CD4-positive, alpha-beta T cell treated with Interleukin-10 for 1 hour (primary cell): ENCODE data around the gene ZDHHC24.

ENCODE experiments used
- DNase-seq: peaks from one replicate; pipeline ENCODE4 v3.0.0-alpha.2; 2020

The ZDHHC24 gene

GRCh38 chr11:66493130-66493529 is 52.7 kb downstream of the ZDHHC24 start:
- no peak for DNase-seq

GRCh38 chr11:66492161-66492865 is 53.5 kb downstream of the ZDHHC24 start:
- no peak for DNase-seq

- DNase-seq: no peak
Observed at GRCh38 chr11:66491315-66491935, 54.4 kb downstream of the ZDHHC24 start.

DNA sequence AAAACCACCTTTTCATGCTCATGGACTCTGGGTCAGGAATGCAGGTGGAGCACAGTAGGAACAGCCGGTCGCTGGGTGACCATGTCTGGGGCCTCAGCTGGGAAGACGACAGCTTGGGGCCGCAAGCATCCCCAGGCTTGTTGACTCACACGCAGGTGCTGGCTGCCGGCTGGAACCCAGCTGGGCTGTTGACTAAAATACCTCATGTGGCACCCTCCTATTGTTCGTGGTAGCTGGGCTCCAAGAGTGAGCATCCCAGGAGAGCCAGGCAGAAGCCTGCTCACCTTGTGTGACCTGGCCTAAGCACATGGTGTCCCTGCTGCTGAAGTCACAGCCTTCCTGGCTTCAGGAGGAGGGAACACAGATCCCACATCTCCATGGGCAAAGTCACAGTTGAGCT is 56.2 kb downstream of the ZDHHC24 start:
- no peak for DNase-seq

- DNase-seq: no peak
Observed at GRCh38 chr11:66488957-66489356, 56.9 kb downstream of the ZDHHC24 start.

DNA sequence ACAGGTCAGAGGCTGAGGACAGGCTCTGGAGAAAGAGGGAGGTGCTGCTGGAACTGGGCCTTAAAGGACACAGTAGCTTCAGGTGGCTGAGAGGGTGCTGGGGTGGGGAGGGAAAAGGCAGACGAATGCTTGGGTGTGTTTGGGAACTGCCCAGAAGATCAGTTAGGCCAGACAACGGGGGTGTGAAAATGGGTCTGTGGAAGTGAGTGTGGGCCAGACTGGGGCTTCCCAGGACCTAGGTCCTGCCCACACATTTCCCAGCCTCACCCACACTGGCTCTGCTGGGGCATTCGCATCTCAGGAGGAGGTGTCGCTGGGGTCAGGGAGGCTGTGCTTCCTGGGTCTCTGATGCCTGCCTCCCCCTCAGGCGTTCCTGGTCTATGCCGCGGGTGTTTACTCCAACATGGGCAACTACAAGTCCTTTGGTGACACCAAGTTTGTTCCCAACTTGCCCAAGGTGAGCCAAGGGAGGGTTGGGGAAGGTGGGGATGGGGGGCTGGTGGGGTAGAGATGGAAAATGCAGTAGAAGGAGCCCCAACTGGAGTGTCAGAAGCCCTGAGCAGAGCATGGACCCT is 61.0 kb downstream of the ZDHHC24 start:
- no peak for DNase-seq

DNA sequence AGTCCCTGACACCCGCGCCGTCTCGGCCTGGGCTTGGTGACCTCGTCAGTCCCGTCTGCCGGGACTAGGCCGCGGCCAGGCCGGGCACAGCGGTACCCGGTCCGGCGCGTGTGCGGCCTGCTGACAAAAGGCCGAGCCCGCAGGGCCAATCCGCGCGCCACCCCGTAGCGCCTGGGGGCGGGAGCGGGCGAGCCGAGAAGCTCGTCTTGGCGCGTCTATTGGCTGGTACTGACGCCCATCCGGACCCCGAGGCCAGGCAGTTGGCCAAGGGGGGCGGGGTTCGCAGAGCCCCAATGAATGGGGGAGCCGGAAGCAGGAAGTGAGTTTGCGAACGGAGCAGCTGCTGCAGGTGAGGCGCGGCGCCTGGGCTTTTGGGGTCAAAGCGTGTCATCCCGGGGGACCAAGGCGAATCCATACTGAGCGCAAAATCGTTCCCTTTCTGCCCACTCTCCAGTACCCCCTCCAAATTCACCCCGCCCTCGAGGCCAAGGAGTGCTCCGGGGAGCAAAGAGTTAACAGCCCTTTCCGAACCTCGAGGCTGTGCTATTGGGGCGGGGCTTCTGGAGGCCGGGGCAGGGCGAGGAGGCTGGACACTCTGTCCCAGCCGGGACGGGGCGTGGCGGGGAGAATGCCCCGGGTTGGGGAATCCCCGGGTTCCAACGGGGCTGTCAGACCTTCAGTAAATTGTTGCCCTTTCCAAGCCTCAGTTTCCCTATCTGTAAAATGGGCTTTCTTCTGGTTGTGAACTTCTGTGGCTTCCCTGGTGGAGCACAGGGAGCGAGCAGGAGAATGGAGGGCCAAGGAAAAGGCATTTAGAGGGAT is 65.5 kb downstream of the ZDHHC24 start, which contains the start of gene DPP3:
TSS of gene DPP3 (plus strand) at position 318 of the 822 bp plus-strand sequence. CDS start 1,767 bp downstream, outside the sequence.
- peak; percentile 95 for DNase-seq

GRCh38 chr11:66479394-66480116 is 66.3 kb downstream of the ZDHHC24 start:
- no peak for DNase-seq

DNA sequence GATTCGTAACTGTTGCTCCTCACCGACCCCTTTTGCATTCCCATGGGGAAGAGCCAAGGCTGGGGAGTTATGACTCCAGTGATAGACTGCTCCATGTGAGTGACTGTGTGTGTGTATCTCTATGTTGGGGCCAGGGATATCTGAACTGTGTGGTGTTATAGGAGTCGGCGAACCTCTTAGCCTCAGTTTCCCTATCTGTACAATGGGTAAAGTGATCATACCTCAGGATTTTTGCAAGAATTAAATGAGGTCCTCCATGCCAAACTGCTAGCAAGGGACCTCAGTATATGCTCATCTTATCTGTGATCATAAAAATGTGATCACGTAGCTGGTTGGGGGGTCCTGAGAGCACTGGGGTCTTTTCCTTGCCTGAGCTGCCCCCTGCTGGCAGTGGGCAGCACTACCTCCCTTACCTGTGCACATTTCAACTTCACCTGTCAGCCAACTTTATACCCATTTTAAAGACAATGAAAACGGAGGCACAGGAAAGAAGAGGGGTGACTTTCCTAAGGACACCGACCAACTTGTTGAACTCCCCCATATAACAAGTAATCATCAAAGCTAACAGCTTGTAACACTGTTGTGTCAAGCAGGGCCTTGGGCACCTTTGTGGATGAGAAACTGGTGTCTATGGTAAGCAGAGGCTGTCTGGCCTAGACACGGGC is 67.0 kb downstream of the ZDHHC24 start:
- peak; percentile 52 for DNase-seq

DNA sequence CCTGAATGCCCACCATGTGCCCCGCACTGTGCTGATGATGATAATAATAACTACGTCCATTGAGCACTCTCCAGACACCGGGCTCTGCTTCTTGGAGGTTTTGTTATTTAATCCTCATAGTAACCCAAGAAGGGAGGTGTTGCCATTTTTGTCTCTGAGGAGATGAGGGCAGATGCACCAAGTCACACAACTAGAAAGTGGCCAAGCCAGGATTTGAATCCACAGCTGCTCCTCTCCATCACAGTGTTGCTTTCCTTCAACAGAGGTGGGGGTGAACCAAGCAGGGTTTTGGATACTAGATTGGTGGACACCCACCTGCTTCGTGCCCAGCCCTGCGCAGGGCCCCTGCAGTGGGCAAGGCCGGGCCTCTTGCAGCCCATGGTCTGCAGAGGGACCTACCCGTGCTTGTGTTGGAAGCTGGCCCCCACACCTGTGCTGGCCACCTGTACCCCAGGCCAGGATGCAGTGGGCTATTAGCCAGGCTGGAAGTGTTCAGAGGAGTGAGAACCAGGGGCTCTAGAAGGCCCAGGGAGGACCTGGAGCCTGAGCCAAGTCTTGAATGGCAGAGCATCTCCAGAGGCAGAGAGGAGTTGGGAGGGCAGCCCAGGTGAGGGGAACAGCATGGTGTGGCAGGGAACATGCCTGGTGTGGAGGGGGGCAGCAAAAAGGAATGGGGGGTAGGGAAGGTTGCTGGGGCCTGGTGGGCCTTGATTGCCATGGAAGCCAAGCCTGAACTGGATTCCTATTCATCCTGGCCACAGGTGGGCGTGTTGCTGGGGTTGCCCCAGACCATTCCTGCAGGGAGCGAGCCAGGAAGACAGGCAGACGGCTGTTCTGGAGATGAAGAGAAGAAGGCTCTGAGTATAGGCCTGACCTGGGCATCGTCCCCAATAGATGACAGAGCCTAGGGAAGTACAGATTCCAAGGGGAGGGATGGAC is 68.3 kb downstream of the ZDHHC24 start:
- no peak for DNase-seq

DNA sequence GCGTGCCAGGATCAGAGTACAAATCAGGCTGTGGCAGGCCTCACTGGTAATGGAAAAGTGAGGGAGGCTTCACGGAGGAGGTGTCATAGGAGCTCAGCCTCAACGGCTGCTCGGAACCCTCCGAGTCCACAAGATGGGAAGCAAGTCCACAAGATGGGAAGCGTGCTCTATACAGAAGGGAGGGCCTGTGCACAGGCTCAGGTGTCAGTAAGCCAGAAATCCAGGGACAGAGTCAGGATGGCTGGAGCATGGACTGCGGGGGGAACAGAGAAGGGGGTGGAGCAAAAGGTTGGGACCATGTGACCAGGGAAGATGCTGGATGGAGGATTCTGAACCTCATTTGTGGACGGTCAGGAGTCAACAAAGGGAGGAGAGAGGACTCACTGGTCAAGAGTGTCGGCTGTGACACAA is 69.0 kb downstream of the ZDHHC24 start:
- no peak for DNase-seq

GRCh38 chr11:66476173-66476840 is 69.5 kb downstream of the ZDHHC24 start:
- DNase-seq: no peak

- DNase-seq: no peak
Observed at GRCh38 chr11:66475349-66476172, 70.3 kb downstream of the ZDHHC24 start.

DNA sequence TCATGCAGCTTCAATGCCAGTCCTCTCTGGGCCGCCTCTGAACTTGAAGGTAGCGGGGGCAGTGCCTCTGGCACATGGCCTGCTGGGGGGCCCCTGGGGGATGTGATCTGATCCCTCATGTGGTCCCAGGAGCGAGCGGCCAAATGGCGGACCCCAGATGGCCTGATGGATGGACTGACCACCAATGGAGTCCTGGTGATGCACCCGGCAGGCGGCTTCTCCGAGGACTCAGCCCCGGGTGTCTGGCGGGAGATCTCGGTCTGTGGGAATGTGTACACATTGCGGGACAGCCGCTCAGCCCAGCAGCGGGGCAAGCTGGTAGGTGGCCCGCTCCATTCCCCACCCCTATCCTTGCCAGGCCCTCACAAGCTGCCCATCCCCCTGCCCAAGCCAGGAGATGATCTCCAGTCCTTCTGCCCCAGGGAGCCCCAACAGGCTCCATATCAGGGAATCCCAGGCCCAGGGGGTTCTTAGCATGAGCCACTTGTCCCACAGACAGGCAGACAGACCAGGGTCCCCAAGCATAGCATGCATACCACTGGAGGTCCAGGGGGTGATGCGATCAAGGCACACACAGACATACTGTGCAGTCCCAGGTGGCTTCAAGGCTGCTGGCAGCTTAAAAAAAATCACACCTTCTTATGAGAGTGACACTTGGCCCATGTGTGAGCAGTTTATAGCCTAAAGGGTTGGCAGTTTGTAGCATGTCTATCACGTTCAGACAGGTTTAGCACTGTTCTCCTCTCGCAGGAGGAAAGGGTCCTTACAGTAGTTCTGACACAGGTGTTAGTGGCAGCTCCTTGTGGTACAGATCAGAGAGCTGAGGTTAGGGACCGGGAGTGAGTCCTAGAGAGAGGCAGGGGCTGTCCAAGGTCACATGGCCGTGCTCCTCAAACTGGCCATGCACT is 72.0 kb downstream of the ZDHHC24 start:
- no peak for DNase-seq

DNA sequence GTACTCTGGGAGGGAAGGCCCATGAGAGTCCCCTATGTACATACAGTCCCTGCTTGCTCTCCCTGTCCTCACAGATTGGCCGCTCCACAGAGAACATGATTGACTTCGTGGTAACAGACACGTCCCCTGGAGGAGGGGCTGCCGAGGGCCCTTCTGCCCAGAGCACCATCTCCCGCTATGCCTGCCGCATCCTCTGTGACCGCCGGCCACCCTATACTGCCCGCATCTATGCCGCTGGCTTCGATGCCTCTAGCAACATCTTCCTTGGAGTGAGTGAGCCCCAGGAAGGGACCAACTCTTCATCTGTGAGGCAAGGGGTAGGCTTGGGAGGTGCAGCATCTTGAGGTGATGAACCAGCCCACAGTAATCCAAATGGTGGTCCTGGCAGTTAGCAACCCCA is 72.7 kb downstream of the ZDHHC24 start:
- DNase-seq: no peak

GRCh38 chr11:66472054-66472453 is 73.8 kb downstream of the ZDHHC24 start:
- no peak for DNase-seq

DNA sequence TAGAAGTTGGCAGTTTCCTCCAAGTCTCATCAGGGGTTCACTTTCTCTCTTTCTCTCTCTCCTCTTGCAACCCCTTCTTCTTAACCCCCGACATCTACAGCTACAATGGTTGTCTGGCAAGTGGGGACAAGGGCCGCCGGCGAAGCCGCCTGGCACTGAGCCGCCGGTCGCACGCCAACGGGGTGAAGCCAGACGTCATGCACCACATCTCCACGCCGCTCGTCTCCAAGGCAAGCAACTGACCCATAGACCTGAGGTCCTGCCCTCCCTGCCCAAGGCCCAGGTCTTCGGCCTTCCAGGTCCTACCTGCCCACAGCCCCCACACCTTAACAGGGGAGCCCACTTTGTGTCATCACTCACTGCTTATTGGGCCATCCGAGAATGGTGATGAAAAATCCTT is 74.7 kb downstream of the ZDHHC24 start:
- DNase-seq: no peak
